Loucy (cell line): ENCODE measurements around the gene PRKCE.
A peak's percentile ranks its signal among the peaks of the same experiment; 100 is the strongest.

Experiments used
- H2AFZ ChIP-seq: fragments of 200-600 bp; sonication (generic); 2 replicates; pipeline ENCODE4 v1.6.0; 2016; ENCODE audit warnings: antibody characterized with exemption, mild to moderate bottlenecking, low read length, moderate library complexity
- H3F3A ChIP-seq: fragments of 200-600 bp; 2 replicates; pipeline ENCODE4 v1.6.0; 2016; ENCODE audit warnings: antibody characterized with exemption, low read depth, mild to moderate bottlenecking
- H3K27me3 ChIP-seq: fragments of 200-600 bp; sonication (generic); 2 replicates; pipeline ENCODE4 v1.6.1; 2014; ENCODE audit warnings: low read length, mild to moderate bottlenecking; ENCODE audit not compliant: insufficient read depth, poor library complexity, severe bottlenecking
- H3K36me3 ChIP-seq: fragments of 200-600 bp; sonication (generic); 2 replicates; pipeline ENCODE4 v1.6.1; 2016; ENCODE audit warnings: low read length; ENCODE audit not compliant: insufficient read depth
- H3K4me1 ChIP-seq: fragments of 200-600 bp; sonication (generic); 2 replicates; pipeline ENCODE4 v1.5.1; 2014; ENCODE audit warnings: low read length, mild to moderate bottlenecking; ENCODE audit not compliant: insufficient read depth, poor library complexity, severe bottlenecking
- H3K4me2 ChIP-seq: fragments of 200-600 bp; sonication (generic); 2 replicates; pipeline ENCODE4 v1.6.0; 2014; ENCODE audit warnings: antibody characterized with exemption, low read length, low read depth, mild to moderate bottlenecking; ENCODE audit not compliant: poor library complexity, severe bottlenecking
- H3K4me3 ChIP-seq: fragments of 200-600 bp; sonication (generic); 2 replicates; pipeline ENCODE4 v1.5.1; 2014; ENCODE audit warnings: low read length, mild to moderate bottlenecking, mixed read lengths; ENCODE audit not compliant: poor library complexity, severe bottlenecking
- H3K79me2 ChIP-seq: fragments of 200-600 bp; sonication (generic); 2 replicates; pipeline ENCODE4 v1.6.1; 2014; ENCODE audit warnings: low read length; ENCODE audit not compliant: insufficient read depth
- H3K9ac ChIP-seq: fragments of 200-600 bp; sonication (generic); 2 replicates; pipeline ENCODE4 v1.6.0; 2014; ENCODE audit warnings: mild to moderate bottlenecking, low read depth, low read length, moderate library complexity; ENCODE audit not compliant: poor library complexity, severe bottlenecking
- H3K9me2 ChIP-seq: fragments of 200-600 bp; sonication (generic); replicated peaks from 2 replicates; pipeline ENCODE4 v1.6.1; 2016; ENCODE audit warnings: low read depth, low read length, mixed read lengths
- H3K9me3 ChIP-seq: fragments of 200-600 bp; sonication (generic); 2 replicates; pipeline ENCODE4 v1.6.1; 2014; ENCODE audit warnings: mild to moderate bottlenecking, antibody characterized with exemption, low read length, low read depth; ENCODE audit not compliant: insufficient read depth
- H4K20me1 ChIP-seq: fragments of 200-600 bp; sonication (generic); 2 replicates; pipeline ENCODE4 v1.6.0; 2014; ENCODE audit warnings: antibody characterized with exemption, low read length, mild to moderate bottlenecking; ENCODE audit not compliant: insufficient read depth, poor library complexity, severe bottlenecking
- EZH2phosphoT487 ChIP-seq: fragments of 200-600 bp; IDR thresholded peaks from 2 replicates; pipeline ENCODE4 v1.6.1; 2018; ENCODE audit warnings: antibody characterized with exemption, mild to moderate bottlenecking, moderate library complexity, borderline replicate concordance
- TF ChIP-seq, protein P1 (sequence below): fragments of 200-600 bp; sonication (generic); conservative IDR thresholded peaks from 2 replicates; pipeline ENCODE4 v1.5.1; 2014; ENCODE audit warnings: mild to moderate bottlenecking, antibody characterized with exemption, low read length

Gene PRKCE

DNA sequence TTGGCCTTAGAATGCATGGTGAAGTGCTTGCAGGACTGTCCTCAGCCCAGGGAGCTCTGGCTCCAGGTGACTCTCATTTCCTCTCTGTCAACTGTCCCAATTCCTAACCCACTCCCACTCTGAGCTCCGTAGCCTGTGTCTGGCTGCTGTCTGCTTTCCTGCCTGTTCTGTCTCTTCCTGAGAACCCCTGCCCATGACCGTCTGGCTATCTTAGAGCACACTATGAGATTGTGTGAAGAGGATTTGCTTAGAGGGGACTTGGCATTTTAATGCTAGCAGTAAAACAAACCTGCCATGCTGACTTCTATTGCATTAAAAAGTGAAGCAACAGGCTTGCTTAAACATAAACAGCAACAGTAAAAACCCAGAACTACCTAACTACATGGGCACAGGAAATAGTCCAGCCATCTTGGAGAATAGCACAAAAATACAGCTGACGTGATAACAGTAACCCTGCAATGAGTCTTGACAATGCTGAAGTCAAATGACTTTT, 234.7 kb downstream of the PRKCE start:
- H3K27me3 ChIP-seq, result no peaks in the 10 kb centered on the region
- H3K4me2 ChIP-seq, result peak overlapping the region; percentile 71
- H3K4me3 ChIP-seq, result peak overlapping the region; percentile 46
- peaks cover 13% of the 10 kb centered on the region for H3F3A ChIP-seq
- H3K79me2 ChIP-seq, result peaks cover 47% of the 10 kb centered on the region
- no peak overlapping the region for H2AFZ ChIP-seq
- no peaks in the 10 kb centered on the region; the same call in 1 of the 2 replicates for H3K36me3 ChIP-seq
- H3K9me3 ChIP-seq, result no peaks in the 10 kb centered on the region
- peaks cover 74% of the 10 kb centered on the region for H3K4me1 ChIP-seq
- TF ChIP-seq, protein P1, sequence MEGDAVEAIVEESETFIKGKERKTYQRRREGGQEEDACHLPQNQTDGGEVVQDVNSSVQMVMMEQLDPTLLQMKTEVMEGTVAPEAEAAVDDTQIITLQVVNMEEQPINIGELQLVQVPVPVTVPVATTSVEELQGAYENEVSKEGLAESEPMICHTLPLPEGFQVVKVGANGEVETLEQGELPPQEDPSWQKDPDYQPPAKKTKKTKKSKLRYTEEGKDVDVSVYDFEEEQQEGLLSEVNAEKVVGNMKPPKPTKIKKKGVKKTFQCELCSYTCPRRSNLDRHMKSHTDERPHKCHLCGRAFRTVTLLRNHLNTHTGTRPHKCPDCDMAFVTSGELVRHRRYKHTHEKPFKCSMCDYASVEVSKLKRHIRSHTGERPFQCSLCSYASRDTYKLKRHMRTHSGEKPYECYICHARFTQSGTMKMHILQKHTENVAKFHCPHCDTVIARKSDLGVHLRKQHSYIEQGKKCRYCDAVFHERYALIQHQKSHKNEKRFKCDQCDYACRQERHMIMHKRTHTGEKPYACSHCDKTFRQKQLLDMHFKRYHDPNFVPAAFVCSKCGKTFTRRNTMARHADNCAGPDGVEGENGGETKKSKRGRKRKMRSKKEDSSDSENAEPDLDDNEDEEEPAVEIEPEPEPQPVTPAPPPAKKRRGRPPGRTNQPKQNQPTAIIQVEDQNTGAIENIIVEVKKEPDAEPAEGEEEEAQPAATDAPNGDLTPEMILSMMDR, result no peak
- no peak for TF ChIP-seq EZH2phosphoT487
- H3K9ac ChIP-seq, result peak overlapping the region; percentile 71
- no peaks in the 10 kb centered on the region for H4K20me1 ChIP-seq
- H3K9me2 ChIP-seq, result no peaks in the 10 kb centered on the region

DNA sequence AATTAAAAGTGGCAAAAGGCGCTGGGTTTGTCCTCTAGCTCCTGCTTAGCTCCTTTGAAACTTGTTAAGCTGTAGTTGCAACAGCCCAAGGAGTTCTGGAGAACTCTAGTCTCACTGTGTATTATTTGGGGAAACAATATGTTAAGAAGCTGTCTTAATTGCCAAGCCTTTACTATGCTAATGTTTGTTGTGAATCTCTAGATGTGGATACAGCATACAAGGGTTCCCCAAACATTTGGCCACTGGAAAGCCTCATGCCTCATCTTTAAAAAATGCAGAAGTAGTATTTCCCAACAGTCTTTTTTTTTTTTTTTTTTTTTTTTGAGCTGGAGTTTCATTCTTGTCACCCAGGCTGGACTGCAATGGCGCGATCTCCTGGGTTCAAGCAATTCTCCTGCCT, 236.7 kb downstream of the PRKCE start:
- H3K4me2 ChIP-seq, result no peak overlapping the region
- H3K9ac ChIP-seq, result no peak overlapping the region
- H3F3A ChIP-seq, result peaks cover 13% of the 10 kb centered on the region
- H4K20me1 ChIP-seq, result no peaks in the 10 kb centered on the region
- H3K9me2 ChIP-seq, result no peaks in the 10 kb centered on the region
- no peaks in the 10 kb centered on the region for H3K36me3 ChIP-seq
- no peak for TF ChIP-seq EZH2phosphoT487
- TF ChIP-seq, protein P1, result no peak
- H3K79me2 ChIP-seq, result peaks cover 51% of the 10 kb centered on the region
- no peak overlapping the region for H3K4me3 ChIP-seq
- no peaks in the 10 kb centered on the region for H3K9me3 ChIP-seq
- no peaks in the 10 kb centered on the region for H3K27me3 ChIP-seq
- H3K4me1 ChIP-seq, result peaks cover 92% of the 10 kb centered on the region
- no peak overlapping the region for H2AFZ ChIP-seq

DNA sequence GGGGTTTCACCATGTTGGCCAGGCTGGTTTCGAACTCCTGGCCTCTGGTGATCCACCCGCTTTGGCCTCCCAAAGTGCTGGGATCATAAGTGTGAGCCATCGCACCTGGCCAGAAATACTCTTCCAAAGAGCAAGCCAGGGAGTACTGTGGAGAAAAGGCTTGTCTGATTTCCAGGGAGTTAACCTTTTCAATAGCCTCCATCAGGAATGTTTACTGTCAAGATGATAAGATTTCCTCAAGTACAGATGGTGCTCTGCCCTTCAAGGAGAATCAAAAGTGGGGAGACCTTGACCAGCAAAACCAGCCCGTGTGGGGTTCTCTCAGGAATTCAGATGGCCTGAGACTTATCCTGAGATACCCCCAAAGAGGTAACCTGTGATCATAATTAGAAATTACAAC, 237.2 kb downstream of the PRKCE start:
- Histone ChIP-seq H3K4me1 (peaks cover 90% of the 10 kb centered on the region), H3K36me3 (no peaks in the 10 kb centered on the region), H3F3A (peaks cover 13% of the 10 kb centered on the region), H3K4me2 (peak overlapping the region; percentile 24), H3K9me2 (no peaks in the 10 kb centered on the region), H3K27me3 (no peaks in the 10 kb centered on the region), H3K9ac (no peak overlapping the region), H4K20me1 (no peaks in the 10 kb centered on the region), H3K4me3 (no peak overlapping the region), H3K9me3 (no peaks in the 10 kb centered on the region), H2AFZ (no peak overlapping the region), H3K79me2 (peaks cover 46% of the 10 kb centered on the region)
- TF ChIP-seq EZH2phosphoT487, result no peak
- TF ChIP-seq, protein P1, result no peak
